B cell (primary cell): ENCODE measurements around the gene UBAC2.

Experiments
- CTCF ChIP-seq: fragments of 200-600 bp; IDR thresholded peaks from one replicate; pipeline ENCODE4 v1.8.0; 2022; ENCODE audit warnings: antibody characterized with exemption, mild to moderate bottlenecking
- EZH2 ChIP-seq: IDR thresholded peaks from 2 replicates; pipeline ENCODE4 v1.6.1; 2012; ENCODE audit warnings: borderline replicate concordance, low read depth, mild to moderate bottlenecking, moderate library complexity, low read length; ENCODE audit not compliant: insufficient read depth, poor library complexity, severe bottlenecking

- TF ChIP-seq EZH2 (no peak), CTCF (no peak)
These were observed 215.2 kb downstream of the UBAC2 start for GRCh38 chr13:99415851-99416331.
